Vagina (tissue), 2 donors: Measurements from ENCODE around the gene CACNA1D.

Experiments used
- POLR2A ChIP-seq, 2 donors: fragments of 450-650 bp; IDR thresholded peaks; one replicate each; pipeline ENCODE4 v1.6.1; 2017; ENCODE audit warnings: antibody characterized with exemption in 2 of 2, mild to moderate bottlenecking in 2 of 2, moderate library complexity in 2 of 2
- POLR2AphosphoS5 ChIP-seq, 2 donors: sonication (generic); formaldehyde crosslinking; IDR thresholded peaks; one replicate each; pipeline ENCODE4 v1.9.0; 2017; ENCODE audit warnings: antibody characterized with exemption in 2 of 2, mild to moderate bottlenecking in 2 of 2, low read depth in 1 of 2; ENCODE audit not compliant: insufficient read depth in 1 of 2
- TF ChIP-seq, protein P1 (sequence below), 3 experiments: fragments of 450-650 bp in 2 of 3; fragments of 200-600 bp in 1 of 3; sonication (generic) in 1 of 3; IDR thresholded peaks; one replicate each; pipeline ENCODE4 v1.5.1; 2017 to 2019; ENCODE audit warnings: antibody characterized with exemption in 3 of 3, mild to moderate bottlenecking in 2 of 3, moderate library complexity in 2 of 3

DNA sequence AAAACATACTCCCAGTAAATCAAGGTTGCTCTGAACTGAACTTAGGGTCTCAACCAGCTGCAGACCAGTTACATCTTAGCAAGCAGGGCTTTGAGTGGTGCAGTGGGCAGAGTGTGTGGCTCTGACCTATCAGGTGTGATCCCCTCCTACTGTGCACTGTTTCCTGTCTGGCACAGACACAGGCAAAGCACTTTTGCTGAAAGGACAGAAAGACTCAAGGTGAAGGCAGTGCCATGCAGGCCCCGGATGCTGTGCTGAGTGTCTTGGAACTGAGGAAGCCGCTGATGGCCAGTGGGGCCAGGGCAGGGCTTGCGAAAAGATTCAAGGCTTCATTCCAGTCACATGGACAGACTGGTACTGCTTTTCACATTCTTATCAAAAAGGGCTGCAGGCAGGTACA, 85.2 kb downstream of the CACNA1D start:
- TF ChIP-seq, protein P1, sequence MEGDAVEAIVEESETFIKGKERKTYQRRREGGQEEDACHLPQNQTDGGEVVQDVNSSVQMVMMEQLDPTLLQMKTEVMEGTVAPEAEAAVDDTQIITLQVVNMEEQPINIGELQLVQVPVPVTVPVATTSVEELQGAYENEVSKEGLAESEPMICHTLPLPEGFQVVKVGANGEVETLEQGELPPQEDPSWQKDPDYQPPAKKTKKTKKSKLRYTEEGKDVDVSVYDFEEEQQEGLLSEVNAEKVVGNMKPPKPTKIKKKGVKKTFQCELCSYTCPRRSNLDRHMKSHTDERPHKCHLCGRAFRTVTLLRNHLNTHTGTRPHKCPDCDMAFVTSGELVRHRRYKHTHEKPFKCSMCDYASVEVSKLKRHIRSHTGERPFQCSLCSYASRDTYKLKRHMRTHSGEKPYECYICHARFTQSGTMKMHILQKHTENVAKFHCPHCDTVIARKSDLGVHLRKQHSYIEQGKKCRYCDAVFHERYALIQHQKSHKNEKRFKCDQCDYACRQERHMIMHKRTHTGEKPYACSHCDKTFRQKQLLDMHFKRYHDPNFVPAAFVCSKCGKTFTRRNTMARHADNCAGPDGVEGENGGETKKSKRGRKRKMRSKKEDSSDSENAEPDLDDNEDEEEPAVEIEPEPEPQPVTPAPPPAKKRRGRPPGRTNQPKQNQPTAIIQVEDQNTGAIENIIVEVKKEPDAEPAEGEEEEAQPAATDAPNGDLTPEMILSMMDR (IDR thresholded peaks at IDR 0.05): no peak
- TF ChIP-seq POLR2A (IDR thresholded peaks at IDR 0.05): no peak
- no peak for TF ChIP-seq POLR2AphosphoS5 (IDR thresholded peaks at IDR 0.05; ENCODE audit: insufficient read depth in 1 of 2, low read depth in 1 of 2)
